GM12891 (cell line): Measurements from ENCODE around the gene ARHGAP26.

Source experiments
- POLR2A ChIP-seq: IDR thresholded peaks from 2 replicates; pipeline ENCODE4 v1.6.1; 2011; ENCODE audit warnings: low read depth, low read length, control low read depth
- POLR2AphosphoS5 ChIP-seq: IDR thresholded peaks from 2 replicates; pipeline ENCODE4 v1.6.1; 2011; ENCODE audit warnings: low read depth, low read length, control low read depth
- POU2F2 ChIP-seq: IDR thresholded peaks from 2 replicates; pipeline ENCODE4 v1.6.1; 2011; ENCODE audit warnings: low read depth, mild to moderate bottlenecking, control low read depth, low read length, moderate library complexity
- TAF1 ChIP-seq: IDR thresholded peaks from 2 replicates; pipeline ENCODE4 v1.6.1; 2011; ENCODE audit warnings: low read depth, low read length, control low read depth

- TF ChIP-seq POLR2A (no peak), POLR2AphosphoS5 (no peak), TAF1 (no peak), POU2F2 (no peak)
Observed at GRCh38 chr5:142847898-142848790, 78.0 kb downstream of the ARHGAP26 start.
